HepG2 (cell line): ENCODE measurements around the gene OGG1. TPM values are rescaled to one million over a fixed set of nuclear protein-coding genes. Genes with fewer than 3 reads are reported as not detected.
A peak's percentile ranks its signal among the peaks of the same experiment; 100 is the strongest.

Source experiments
- ARNT2 ChIP-seq: sonication (generic); formaldehyde crosslinking; IDR thresholded peaks from 2 replicates; pipeline ENCODE4 v1.8.0; 2022; ENCODE audit warnings: mild to moderate bottlenecking, low read depth, missing genetic modification reagents, moderate library complexity
- CHCHD3 ChIP-seq: sonication (generic); formaldehyde crosslinking; IDR thresholded peaks from 2 replicates; pipeline ENCODE4 v1.8.0; 2022; ENCODE audit warnings: mild to moderate bottlenecking, missing genetic modification reagents, moderate library complexity
- GFI1 ChIP-seq: sonication (generic); formaldehyde crosslinking; IDR thresholded peaks from 2 replicates; pipeline ENCODE4 v1.5.0; 2020; ENCODE audit warnings: missing genetic modification reagents, mild to moderate bottlenecking, borderline replicate concordance
- HHEX ChIP-seq: IDR thresholded peaks from 2 replicates; pipeline ENCODE4 v1.6.1; 2016; ENCODE audit warnings: control low read depth
- IKZF1 ChIP-seq: fragments of 450-650 bp; IDR thresholded peaks from 2 replicates; pipeline ENCODE4 v1.7.1; 2016
- MEF2D ChIP-seq: sonication (generic); formaldehyde crosslinking; IDR thresholded peaks from 2 replicates; pipeline ENCODE4 v1.5.1; 2020; ENCODE audit warnings: mild to moderate bottlenecking, missing genetic modification reagents
- MTA3 ChIP-seq: sonication (generic); formaldehyde crosslinking; IDR thresholded peaks from 2 replicates; pipeline ENCODE4 v1.4.0; 2020; ENCODE audit warnings: missing genetic modification reagents
- POLR2G ChIP-seq: fragments of 200-400 bp; formaldehyde crosslinking; IDR thresholded peaks from 2 replicates; pipeline ENCODE4 v1.6.1; 2018; ENCODE audit warnings: mild to moderate bottlenecking, low read depth, low read length, moderate library complexity
- RBM39 ChIP-seq: fragments of 200-400 bp; formaldehyde crosslinking; IDR thresholded peaks from one replicate; pipeline ENCODE4 v1.6.1; 2018; ENCODE audit warnings: antibody characterized with exemption, mild to moderate bottlenecking, low read depth, low read length; ENCODE audit not compliant: poor library complexity, severe bottlenecking
- SSRP1 ChIP-seq: IDR thresholded peaks from 2 replicates; pipeline ENCODE4 v1.6.1; 2016; ENCODE audit warnings: control low read depth
- SYNCRIP ChIP-seq: fragments of 200-400 bp; formaldehyde crosslinking; IDR thresholded peaks from 2 replicates; pipeline ENCODE4 v1.6.1; 2018; ENCODE audit warnings: mild to moderate bottlenecking, low read depth, low read length; ENCODE audit not compliant: insufficient read depth
- TAF1 ChIP-seq: sonication (generic); formaldehyde crosslinking; IDR thresholded peaks from 2 replicates; pipeline ENCODE4 v1.4.0; 2020; ENCODE audit warnings: missing genetic modification reagents
- ZBTB20 ChIP-seq: sonication (generic); formaldehyde crosslinking; IDR thresholded peaks from 2 replicates; pipeline ENCODE4 v1.8.1; 2023; ENCODE audit warnings: missing genetic modification reagents, low read depth, mild to moderate bottlenecking, borderline replicate concordance
- ZMAT3 ChIP-seq: sonication (generic); formaldehyde crosslinking; conservative IDR thresholded peaks from 2 replicates; pipeline ENCODE4 v1.7.0; 2021; ENCODE audit warnings: missing genetic modification reagents
- ZNF124 ChIP-seq: sonication (generic); formaldehyde crosslinking; IDR thresholded peaks from 2 replicates; pipeline ENCODE4 v1.4.0; 2020; ENCODE audit warnings: missing genetic modification reagents
- ZNF138 ChIP-seq: sonication (generic); formaldehyde crosslinking; IDR thresholded peaks from 2 replicates; pipeline ENCODE4 v1.5.0; 2020; ENCODE audit warnings: mild to moderate bottlenecking, low read depth, missing genetic modification reagents
- ZNF816 ChIP-seq: sonication (generic); formaldehyde crosslinking; IDR thresholded peaks from 2 replicates; pipeline ENCODE4 v1.8.0; 2022; ENCODE audit warnings: missing genetic modification reagents, mild to moderate bottlenecking, borderline replicate concordance
- ZNF878 ChIP-seq: sonication (generic); formaldehyde crosslinking; IDR thresholded peaks from 2 replicates; pipeline ENCODE4 v1.8.1; 2023; ENCODE audit warnings: mild to moderate bottlenecking, missing genetic modification reagents, moderate library complexity
- polyA plus RNA-seq, 8 experiments: library from polyadenylated mRNA; depleted of rRNA in 3 of 8; stranded (reverse) in 7 of 8; unstranded in 1 of 8; fragments of >200 nt; fragmentation: Illumina TruSeq in 4 of 8; extraction: Trizol in 4 of 8; gene quantifications; 2 replicates each; pipeline versions ENCODE4 v1.2.1 to v1.2.3, GENCODE V29; 2011 to 2016; ENCODE audit warnings: low read depth in 4 of 8, missing spikeins in 1 of 8, mixed read lengths in 1 of 8; ENCODE audit not compliant: insufficient read depth in 1 of 8
- total RNA-seq, 5 experiments: library from RNA; depleted of rRNA; stranded (reverse); fragments of >200 nt; fragmentation: Illumina TruSeq; extraction: Trizol; gene quantifications; 2 replicates each; pipeline ENCODE4 v1.2.3, GENCODE V29; 2016; ENCODE audit warnings: low read depth in 1 of 5
- TF ChIP-seq, protein P1 (sequence below): sonication (generic); formaldehyde crosslinking; IDR thresholded peaks from 2 replicates; pipeline ENCODE4 v1.4.0; 2020; ENCODE audit warnings: missing genetic modification reagents, borderline replicate concordance
- TF ChIP-seq, protein P2 (sequence below): sonication (generic); formaldehyde crosslinking; IDR thresholded peaks from 2 replicates; pipeline ENCODE4 v1.8.1; 2023; ENCODE audit warnings: missing genetic modification reagents, mild to moderate bottlenecking, borderline replicate concordance
- TF ChIP-seq, protein P3 (sequence below): IDR thresholded peaks from 2 replicates; pipeline ENCODE4 v1.6.1; 2018; ENCODE audit warnings: missing genetic modification reagents, mild to moderate bottlenecking, missing compliant biosample characterization
- TF ChIP-seq, protein P4 (sequence below): sonication (generic); formaldehyde crosslinking; IDR thresholded peaks from 2 replicates; pipeline ENCODE4 v1.4.0; 2020; ENCODE audit warnings: missing genetic modification reagents, borderline replicate concordance
- TF ChIP-seq, protein P5 (sequence below): sonication (generic); formaldehyde crosslinking; IDR thresholded peaks from 2 replicates; pipeline ENCODE4 v1.8.0; 2022; ENCODE audit warnings: low read depth, missing genetic modification reagents

OGG1 gene
- total and polyA plus RNA-seq, 2 of the 13 experiments (the other 11 are each of a cell fraction or from before 2014, with no cell fraction given) = 28.7 to 33.2 TPM

DNA sequence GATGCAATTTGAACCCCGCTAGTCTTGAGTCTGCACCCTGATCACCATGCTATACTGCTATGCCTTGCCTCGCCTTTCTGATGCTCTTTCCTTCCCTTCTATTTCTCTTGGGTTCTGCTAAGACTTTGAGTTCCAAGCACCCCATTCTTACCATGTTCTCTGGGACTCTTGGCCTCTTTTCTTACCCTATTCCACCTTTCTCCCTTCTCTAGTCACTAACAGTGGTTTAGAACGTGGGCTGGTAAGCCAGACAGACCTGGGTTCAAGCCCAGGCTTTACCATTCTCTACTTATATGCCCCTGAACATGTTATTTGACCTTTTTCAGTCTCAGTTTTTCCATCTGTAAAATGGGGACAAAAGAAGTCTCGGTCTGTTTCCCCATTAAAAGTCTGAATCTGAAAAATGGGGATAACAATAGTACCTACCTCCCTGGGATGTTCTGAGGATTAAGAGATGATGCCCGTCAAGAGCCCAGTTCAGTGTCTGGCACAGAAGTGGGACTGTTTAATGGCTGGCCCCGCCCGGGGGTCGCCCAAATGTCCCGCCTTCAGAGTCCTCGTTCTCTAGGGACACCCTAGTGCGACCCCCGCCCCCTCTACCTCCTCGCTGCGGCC is 42.1 kb downstream of the OGG1 start (continued):
- TF ChIP-seq SSRP1 (CRISPR knock-in tag) (no peak), MEF2D (CRISPR knock-in tag) (0 out of 2 replicates have a peak, but pooled peaks have one; percentile 15), POLR2G (peak; percentile 79), TAF1 (0 out of 2 replicates have a peak, but pooled peaks have one; percentile 5), ARNT2 (CRISPR knock-in tag) (no peak), CHCHD3 (CRISPR knock-in tag) (no peak), SYNCRIP (no peak), ZNF124 (no peak), GFI1 (CRISPR knock-in tag) (no peak), ZNF816 (CRISPR knock-in tag) (no peak), RBM39 (no peak), ZMAT3 (CRISPR knock-in tag) (0 out of 2 replicates have a peak, but pooled peaks have one; percentile 27), ZNF138 (CRISPR knock-in tag) (no peak), HHEX (CRISPR knock-in tag) (no peak), MTA3 (CRISPR knock-in tag) (no peak), ZBTB20 (no peak), ZNF878 (CRISPR knock-in tag) (0 out of 2 replicates have a peak, but pooled peaks have one; percentile 15), IKZF1 (no peak)
- TF ChIP-seq, protein P1, sequence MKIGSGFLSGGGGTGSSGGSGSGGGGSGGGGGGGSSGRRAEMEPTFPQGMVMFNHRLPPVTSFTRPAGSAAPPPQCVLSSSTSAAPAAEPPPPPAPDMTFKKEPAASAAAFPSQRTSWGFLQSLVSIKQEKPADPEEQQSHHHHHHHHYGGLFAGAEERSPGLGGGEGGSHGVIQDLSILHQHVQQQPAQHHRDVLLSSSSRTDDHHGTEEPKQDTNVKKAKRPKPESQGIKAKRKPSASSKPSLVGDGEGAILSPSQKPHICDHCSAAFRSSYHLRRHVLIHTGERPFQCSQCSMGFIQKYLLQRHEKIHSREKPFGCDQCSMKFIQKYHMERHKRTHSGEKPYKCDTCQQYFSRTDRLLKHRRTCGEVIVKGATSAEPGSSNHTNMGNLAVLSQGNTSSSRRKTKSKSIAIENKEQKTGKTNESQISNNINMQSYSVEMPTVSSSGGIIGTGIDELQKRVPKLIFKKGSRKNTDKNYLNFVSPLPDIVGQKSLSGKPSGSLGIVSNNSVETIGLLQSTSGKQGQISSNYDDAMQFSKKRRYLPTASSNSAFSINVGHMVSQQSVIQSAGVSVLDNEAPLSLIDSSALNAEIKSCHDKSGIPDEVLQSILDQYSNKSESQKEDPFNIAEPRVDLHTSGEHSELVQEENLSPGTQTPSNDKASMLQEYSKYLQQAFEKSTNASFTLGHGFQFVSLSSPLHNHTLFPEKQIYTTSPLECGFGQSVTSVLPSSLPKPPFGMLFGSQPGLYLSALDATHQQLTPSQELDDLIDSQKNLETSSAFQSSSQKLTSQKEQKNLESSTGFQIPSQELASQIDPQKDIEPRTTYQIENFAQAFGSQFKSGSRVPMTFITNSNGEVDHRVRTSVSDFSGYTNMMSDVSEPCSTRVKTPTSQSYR = no peak
- TF ChIP-seq, protein P2, sequence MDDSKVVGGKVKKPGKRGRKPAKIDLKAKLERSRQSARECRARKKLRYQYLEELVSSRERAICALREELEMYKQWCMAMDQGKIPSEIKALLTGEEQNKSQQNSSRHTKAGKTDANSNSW = no peak
- TF ChIP-seq, protein P3, sequence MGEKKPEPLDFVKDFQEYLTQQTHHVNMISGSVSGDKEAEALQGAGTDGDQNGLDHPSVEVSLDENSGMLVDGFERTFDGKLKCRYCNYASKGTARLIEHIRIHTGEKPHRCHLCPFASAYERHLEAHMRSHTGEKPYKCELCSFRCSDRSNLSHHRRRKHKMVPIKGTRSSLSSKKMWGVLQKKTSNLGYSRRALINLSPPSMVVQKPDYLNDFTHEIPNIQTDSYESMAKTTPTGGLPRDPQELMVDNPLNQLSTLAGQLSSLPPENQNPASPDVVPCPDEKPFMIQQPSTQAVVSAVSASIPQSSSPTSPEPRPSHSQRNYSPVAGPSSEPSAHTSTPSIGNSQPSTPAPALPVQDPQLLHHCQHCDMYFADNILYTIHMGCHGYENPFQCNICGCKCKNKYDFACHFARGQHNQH = no peak
- TF ChIP-seq, protein P4, sequence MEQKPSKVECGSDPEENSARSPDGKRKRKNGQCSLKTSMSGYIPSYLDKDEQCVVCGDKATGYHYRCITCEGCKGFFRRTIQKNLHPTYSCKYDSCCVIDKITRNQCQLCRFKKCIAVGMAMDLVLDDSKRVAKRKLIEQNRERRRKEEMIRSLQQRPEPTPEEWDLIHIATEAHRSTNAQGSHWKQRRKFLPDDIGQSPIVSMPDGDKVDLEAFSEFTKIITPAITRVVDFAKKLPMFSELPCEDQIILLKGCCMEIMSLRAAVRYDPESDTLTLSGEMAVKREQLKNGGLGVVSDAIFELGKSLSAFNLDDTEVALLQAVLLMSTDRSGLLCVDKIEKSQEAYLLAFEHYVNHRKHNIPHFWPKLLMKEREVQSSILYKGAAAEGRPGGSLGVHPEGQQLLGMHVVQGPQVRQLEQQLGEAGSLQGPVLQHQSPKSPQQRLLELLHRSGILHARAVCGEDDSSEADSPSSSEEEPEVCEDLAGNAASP (CRISPR knock-in tag) = 0 out of 2 replicates have a peak, but pooled peaks have one; percentile 43
- TF ChIP-seq, protein P5, sequence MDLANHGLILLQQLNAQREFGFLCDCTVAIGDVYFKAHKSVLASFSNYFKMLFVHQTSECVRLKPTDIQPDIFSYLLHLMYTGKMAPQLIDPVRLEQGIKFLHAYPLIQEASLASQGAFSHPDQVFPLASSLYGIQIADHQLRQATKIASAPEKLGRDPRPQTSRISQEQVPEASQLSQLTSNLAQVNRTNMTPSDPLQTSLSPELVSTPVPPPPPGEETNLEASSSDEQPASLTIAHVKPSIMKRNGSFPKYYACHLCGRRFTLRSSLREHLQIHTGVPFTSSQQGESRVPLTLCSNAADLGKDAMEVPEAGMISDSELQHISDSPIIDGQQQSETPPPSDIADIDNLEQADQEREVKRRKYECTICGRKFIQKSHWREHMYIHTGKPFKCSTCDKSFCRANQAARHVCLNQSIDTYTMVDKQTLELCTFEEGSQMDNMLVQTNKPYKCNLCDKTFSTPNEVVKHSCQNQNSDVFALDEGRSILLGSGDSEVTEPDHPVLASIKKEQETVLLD (CRISPR knock-in tag) = no peak
